Measurements from ENCODE around the gene ACER2. TPM values are rescaled to one million over a fixed set of nuclear protein-coding genes. Genes with fewer than 3 reads are reported as not detected.
"Not testable (repeated sequence)": the region's sequence is repeated elsewhere in the genome, so short reads cannot be mapped to it uniquely, and the experiment has no call there.

Gene ACER2
- total RNA-seq, 6 experiments from 2014 or later, result 1.8 to 9.1 (median 3.7) TPM

GRCh38 chr9:19379283-19379682 is 29.5 kb upstream of the ACER2 start:
- TF ChIP-seq POLR2A (IDR thresholded peaks at IDR 0.05) (no peak), CTCF (IDR thresholded peaks at IDR 0.05) (no peak)
- Histone ChIP-seq H3K27me3 (no peaks in the 10 kb centered on the region), H3K27ac (peak overlapping the region; percentile 84 to 88 (median 87)), H3K36me3 (peaks cover 3 to 46% (median 32%) of the 10 kb centered on the region in 4 donors), H3K4me3 (peak overlapping the region; percentile 49 to 80 (median 65)), H3K9me3 (no peaks in the 10 kb centered on the region), H3K4me1 (peaks cover 0 to 17% (median 7%) of the 10 kb centered on the region in 4 donors)
- intact Hi-C loops (cut with DNase I), result no loop called here
- ATAC-seq (no peak), DNase-seq (no peak)
- WGBS (ENCODE audit: insufficient coverage, low coverage, low lambda C conversion rate, missing lambda C conversion rate), result 7% methylated on average over 12 of the region's 12 CpGs

GRCh38 chr9:19379697-19380046 is 29.1 kb upstream of the ACER2 start:
- DNase-seq (peak in 1 of 3 donors; percentile 38), ATAC-seq (peak; percentile 44 to 67 (median 62))
- intact Hi-C loops (cut with DNase I), result no loop called here
- no peak for TF ChIP-seq CTCF (IDR thresholded peaks at IDR 0.05)
- no peak for TF ChIP-seq POLR2A (IDR thresholded peaks at IDR 0.05)
- peak overlapping the region; percentile 84 to 88 (median 87) for H3K27ac ChIP-seq
- peak overlapping the region; percentile 49 to 80 (median 65) for H3K4me3 ChIP-seq
- peaks cover 0 to 17% (median 7%) of the 10 kb centered on the region in 4 donors for H3K4me1 ChIP-seq
- WGBS (ENCODE audit: insufficient coverage, low coverage, low lambda C conversion rate, missing lambda C conversion rate), result 2% methylated on average over 4 of the region's 30 CpGs
- no peaks in the 10 kb centered on the region for H3K27me3 ChIP-seq
- H3K9me3 ChIP-seq, result no peaks in the 10 kb centered on the region
- peaks cover 0 to 43% (median 30%) of the 10 kb centered on the region in 4 donors for H3K36me3 ChIP-seq

- no peak for TF ChIP-seq CTCF (IDR thresholded peaks at IDR 0.05)
- Histone ChIP-seq H3K4me1 (peaks cover 0 to 17% (median 7%) of the 10 kb centered on the region in 4 donors), H3K27me3 (no peaks in the 10 kb centered on the region), H3K27ac (peak overlapping the region; percentile 84 to 88 (median 87)), H3K9me3 (no peaks in the 10 kb centered on the region), H3K4me3 (peak overlapping the region; percentile 49 to 80 (median 65)), H3K36me3 (peaks cover 0 to 32% (median 24%) of the 10 kb centered on the region in 4 donors)
- DNase-seq (no peak), ATAC-seq (no peak)
- WGBS (ENCODE audit: insufficient coverage, low coverage, low lambda C conversion rate, missing lambda C conversion rate), result 37% methylated on average over 6 of the region's 6 CpGs
- intact Hi-C loops (cut with DNase I), result no loop called here
These were observed 28.1 kb upstream of the ACER2 start for GRCh38 chr9:19380826-19381075.

- H3K4me3 ChIP-seq, result no peak overlapping the region
- no peak for DNase-seq
- no peak for ATAC-seq
- TF ChIP-seq POLR2A (IDR thresholded peaks at IDR 0.05) (no peak), CTCF (IDR thresholded peaks at IDR 0.05) (no peak)
- no peaks in the 10 kb centered on the region for H3K9me3 ChIP-seq
- no peaks in the 10 kb centered on the region for H3K27me3 ChIP-seq
- intact Hi-C loops (cut with DNase I), result no loop called here
- no peak overlapping the region for H3K27ac ChIP-seq
- H3K4me1 ChIP-seq, result peaks cover 0 to 17% (median 7%) of the 10 kb centered on the region in 4 donors
- 89% methylated on average over 2 of the region's 2 CpGs for WGBS (ENCODE audit: insufficient coverage, low coverage, low lambda C conversion rate, missing lambda C conversion rate)
- peaks cover 0 to 23% (median 16%) of the 10 kb centered on the region in 4 donors for H3K36me3 ChIP-seq
These were observed 27.2 kb upstream of the ACER2 start for GRCh38 chr9:19381656-19382055.

GRCh38 chr9:19385212-19385611 is 23.6 kb upstream of the ACER2 start:
- intact Hi-C loops (cut with DNase I); ATAC-seq; H3K36me3 ChIP-seq; H3K27me3 ChIP-seq; H3K4me3 ChIP-seq; DNase-seq; H3K27ac ChIP-seq; H3K4me1 ChIP-seq; H3K9me3 ChIP-seq: not testable (repeated sequence)
- WGBS (ENCODE audit: insufficient coverage, low coverage, low lambda C conversion rate, missing lambda C conversion rate), result 98% methylated on average over 8 of the region's 14 CpGs
